Limb (tissue), 2 donors: ENCODE measurements around the gene ERVMER34-1.

ENCODE experiments used
- DNase-seq, 2 donors: peaks; one replicate each; pipeline ENCODE4 v3.0.0-alpha.2; 2016; ENCODE audit errors: extremely low spot score in 2 of 2

Gene ERVMER34-1

GRCh38 chr4:52721968-52722815, 29.0 kb downstream of the ERVMER34-1 start:
- DNase-seq, result peak; percentile 96 to 98

- DNase-seq, result no peak
Observed at GRCh38 chr4:52718123-52718522, 33.1 kb downstream of the ERVMER34-1 start.

- no peak for DNase-seq
Observed at GRCh38 chr4:52716364-52717151, 34.7 kb downstream of the ERVMER34-1 start.

- DNase-seq, result no peak
Observed at GRCh38 chr4:52715914-52716313, 35.3 kb downstream of the ERVMER34-1 start.

GRCh38 chr4:52715255-52715897, 35.8 kb downstream of the ERVMER34-1 start:
- DNase-seq, result no peak

GRCh38 chr4:52714597-52715254, 36.5 kb downstream of the ERVMER34-1 start:
- no peak for DNase-seq

GRCh38 chr4:52713456-52713937, 37.7 kb downstream of the ERVMER34-1 start:
- peak in 1 of 2 donors; percentile 10 for DNase-seq

GRCh38 chr4:52712251-52713130, 38.7 kb downstream of the ERVMER34-1 start:
- peak; percentile 95 to 99 for DNase-seq

- no peak for DNase-seq
Observed at GRCh38 chr4:52711834-52712250, 39.4 kb downstream of the ERVMER34-1 start.

GRCh38 chr4:52711272-52711671, 40.0 kb downstream of the ERVMER34-1 start:
- no peak for DNase-seq

- no peak for DNase-seq
Observed at GRCh38 chr4:52709155-52709554, 42.1 kb downstream of the ERVMER34-1 start.

GRCh38 chr4:52704661-52705060, 46.6 kb downstream of the ERVMER34-1 start:
- no peak for DNase-seq

- no peak for DNase-seq
Observed at GRCh38 chr4:52704133-52704532, 47.1 kb downstream of the ERVMER34-1 start.

- DNase-seq, result no peak
Observed at GRCh38 chr4:52701207-52701606, 50.0 kb downstream of the ERVMER34-1 start.

- no peak for DNase-seq
Observed at GRCh38 chr4:52694936-52695335, 56.3 kb downstream of the ERVMER34-1 start.

- DNase-seq, result no peak
Observed at GRCh38 chr4:52693492-52693891, 57.7 kb downstream of the ERVMER34-1 start.
